Measurements from ENCODE around the gene ATG5. TPM values are rescaled to one million over a fixed set of nuclear protein-coding genes. Genes with fewer than 3 reads are reported as not detected.

The ATG5 gene
- total RNA-seq, 1 experiment from 2014 or later = 35.1 TPM

- BruUV-seq (replicated peaks) = no TSS peak
- no peak for TF ChIP-seq CTCF (IDR thresholded peaks at IDR 0.05; ENCODE audit: unreplicated experiment)
- H3K27ac Mint-ChIP-seq (ENCODE audit: unreplicated experiment) = no peak overlapping the region
- CTCF ChIA-PET = no interaction called here
- H3K36me3 Mint-ChIP-seq (ENCODE audit: insufficient read depth, unreplicated experiment) = no peaks in the 10 kb centered on the region
- no peaks in the 10 kb centered on the region for H3K9me3 Mint-ChIP-seq (ENCODE audit: low read depth, unreplicated experiment)
- DNase-seq = no peak
- intact Hi-C loops (cut with micrococcal nuclease; ENCODE audit: unreplicated experiment) = no loop called here
- no peak overlapping the region for H3K4me3 Mint-ChIP-seq (ENCODE audit: low read depth, unreplicated experiment)
- no peaks in the 10 kb centered on the region for H3K27me3 Mint-ChIP-seq (ENCODE audit: unreplicated experiment)
- H3K4me1 Mint-ChIP-seq (ENCODE audit: low read depth, unreplicated experiment) = no peaks in the 10 kb centered on the region
Observed at GRCh38 chr6:106160189-106160588, 165.4 kb downstream of the ATG5 start.

- H3K4me1 Mint-ChIP-seq (ENCODE audit: low read depth, unreplicated experiment) = no peaks in the 10 kb centered on the region
- no TSS peak for BruUV-seq (replicated peaks)
- intact Hi-C loops (cut with micrococcal nuclease; ENCODE audit: unreplicated experiment) = no loop called here
- no peaks in the 10 kb centered on the region for H3K27me3 Mint-ChIP-seq (ENCODE audit: unreplicated experiment)
- DNase-seq = no peak
- H3K9me3 Mint-ChIP-seq (ENCODE audit: low read depth, unreplicated experiment) = no peaks in the 10 kb centered on the region
- CTCF ChIA-PET = interaction anchor here (0.7 kb wide), 1 partner anchor 565 kb away, joined by 3 read pairs; no protein-coding TSS in a partner anchor
- H3K36me3 Mint-ChIP-seq (ENCODE audit: insufficient read depth, unreplicated experiment) = no peaks in the 10 kb centered on the region
- H3K4me3 Mint-ChIP-seq (ENCODE audit: low read depth, unreplicated experiment) = no peak overlapping the region
- TF ChIP-seq CTCF (IDR thresholded peaks at IDR 0.05; ENCODE audit: unreplicated experiment) = no peak
- H3K27ac Mint-ChIP-seq (ENCODE audit: unreplicated experiment) = no peak overlapping the region
Observed at GRCh38 chr6:106159531-106159940, 166.0 kb downstream of the ATG5 start.

- TF ChIP-seq CTCF (IDR thresholded peaks at IDR 0.05; ENCODE audit: unreplicated experiment) = no peak
- DNase-seq = no peak
- no peaks in the 10 kb centered on the region for H3K27me3 Mint-ChIP-seq (ENCODE audit: unreplicated experiment)
- no TSS peak for BruUV-seq (replicated peaks)
- H3K4me3 Mint-ChIP-seq (ENCODE audit: low read depth, unreplicated experiment) = no peak overlapping the region
- H3K36me3 Mint-ChIP-seq (ENCODE audit: insufficient read depth, unreplicated experiment) = no peaks in the 10 kb centered on the region
- no peaks in the 10 kb centered on the region for H3K4me1 Mint-ChIP-seq (ENCODE audit: low read depth, unreplicated experiment)
- CTCF ChIA-PET = interaction anchor here (0.7 kb wide), 1 partner anchor 878 kb away, joined by 4 read pairs; no protein-coding TSS in a partner anchor
- H3K9me3 Mint-ChIP-seq (ENCODE audit: low read depth, unreplicated experiment) = no peaks in the 10 kb centered on the region
- H3K27ac Mint-ChIP-seq (ENCODE audit: unreplicated experiment) = no peak overlapping the region
- intact Hi-C loops (cut with micrococcal nuclease; ENCODE audit: unreplicated experiment) = no loop called here
Observed at GRCh38 chr6:106158816-106159215, 166.7 kb downstream of the ATG5 start.

GRCh38 chr6:106156863-106157262 lies 168.7 kb downstream of the ATG5 start:
- intact Hi-C loops (cut with micrococcal nuclease; ENCODE audit: unreplicated experiment) = no loop called here
- DNase-seq = no peak
- Mint-ChIP-seq H3K27me3 (ENCODE audit: unreplicated experiment) (no peaks in the 10 kb centered on the region), H3K4me1 (ENCODE audit: low read depth, unreplicated experiment) (no peaks in the 10 kb centered on the region), H3K9me3 (ENCODE audit: low read depth, unreplicated experiment) (no peaks in the 10 kb centered on the region), H3K36me3 (ENCODE audit: insufficient read depth, unreplicated experiment) (no peaks in the 10 kb centered on the region), H3K27ac (ENCODE audit: unreplicated experiment) (no peak overlapping the region), H3K4me3 (ENCODE audit: low read depth, unreplicated experiment) (no peak overlapping the region)
- TF ChIP-seq CTCF (IDR thresholded peaks at IDR 0.05; ENCODE audit: unreplicated experiment) = no peak
- CTCF ChIA-PET = interaction anchor here (0.6 kb wide), 1 partner anchor 735 kb away, joined by 4 read pairs; no protein-coding TSS in a partner anchor
- BruUV-seq (replicated peaks) = no TSS peak

Measured in Calu3 (cell line).